Head of caudate nucleus (tissue), 42 donors: Measurements from ENCODE around the gene CHD6.

ENCODE experiments used
- DNase-seq, 42 donors: peaks; one replicate each; pipeline versions ENCODE4 v3.0.0 to v3.0.0-alpha.2; 2020 to 2021; ENCODE audit warnings: mixed read lengths in 7 of 42
- intact Hi-C: fragments of 100-400 bp; cut with DNase I; formaldehyde crosslinking; loops from one replicate; pipeline ENCODE4 v1.15.0; 2022

CHD6 gene

DNA sequence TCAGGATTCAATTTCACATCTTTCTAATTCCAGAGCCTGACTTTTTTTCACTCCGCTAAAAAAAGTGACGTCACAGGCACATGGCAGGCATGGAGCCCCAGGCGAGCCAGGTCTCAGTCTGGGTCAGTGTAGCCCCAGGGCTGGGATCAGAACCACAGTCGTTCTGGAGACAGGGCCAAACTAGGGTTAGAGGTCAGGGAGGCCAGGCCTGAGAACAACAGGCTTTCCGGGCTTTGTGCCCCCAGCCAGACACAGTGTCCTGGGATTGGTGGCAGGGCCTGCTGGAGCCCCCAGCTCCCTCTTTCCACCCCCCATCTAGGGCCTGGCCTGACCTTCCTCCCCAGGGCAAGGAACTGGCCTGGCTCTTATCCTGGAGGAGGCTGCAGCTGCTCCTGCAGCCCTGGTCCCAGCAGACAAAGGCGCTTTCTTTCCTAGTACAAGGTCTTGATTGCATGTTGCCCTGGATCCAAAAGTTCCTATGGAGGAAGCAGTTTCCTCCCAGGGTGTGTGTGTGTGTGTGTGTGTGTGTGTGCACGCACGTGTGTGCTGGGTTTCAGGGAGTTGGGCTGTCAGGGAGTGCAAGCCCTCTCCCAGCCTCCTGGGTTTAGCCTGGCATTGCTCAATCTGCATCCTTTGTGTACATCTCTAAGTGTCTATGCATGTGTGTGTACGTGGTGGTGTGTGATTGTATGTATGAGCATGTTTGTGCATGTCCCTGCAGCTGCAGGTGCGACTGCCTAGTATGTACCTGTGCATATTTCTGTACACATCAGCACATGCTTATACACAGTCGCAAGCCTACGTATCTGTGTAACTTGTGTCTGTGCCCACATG is 225.1 kb downstream of the CHD6 start:
- DNase-seq: peak in 39 of 42 donors; percentile 12 to 78 (median 56)
- intact Hi-C loops: no loop called here

DNA sequence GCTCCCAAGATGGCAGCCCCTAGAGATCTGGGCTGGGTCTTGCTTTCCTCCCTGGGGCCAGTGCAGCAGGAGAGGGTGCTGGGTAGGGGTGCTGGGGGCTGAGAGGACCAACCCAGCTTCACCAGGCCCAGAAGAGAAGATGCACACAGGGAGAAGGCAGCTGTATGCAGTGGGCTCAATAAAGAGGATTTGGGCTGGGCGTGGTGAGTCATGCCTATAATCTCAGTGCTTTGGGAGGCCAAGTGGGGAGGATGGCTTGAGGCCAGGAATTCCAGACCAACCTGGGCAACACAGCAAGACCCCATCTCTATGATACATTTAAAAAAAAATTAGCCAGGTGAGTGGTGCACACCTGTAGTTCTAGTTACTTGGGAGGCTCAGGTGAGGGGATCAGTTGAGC is 225.9 kb downstream of the CHD6 start:
- intact Hi-C loops: no loop called here
- no peak for DNase-seq

DNA sequence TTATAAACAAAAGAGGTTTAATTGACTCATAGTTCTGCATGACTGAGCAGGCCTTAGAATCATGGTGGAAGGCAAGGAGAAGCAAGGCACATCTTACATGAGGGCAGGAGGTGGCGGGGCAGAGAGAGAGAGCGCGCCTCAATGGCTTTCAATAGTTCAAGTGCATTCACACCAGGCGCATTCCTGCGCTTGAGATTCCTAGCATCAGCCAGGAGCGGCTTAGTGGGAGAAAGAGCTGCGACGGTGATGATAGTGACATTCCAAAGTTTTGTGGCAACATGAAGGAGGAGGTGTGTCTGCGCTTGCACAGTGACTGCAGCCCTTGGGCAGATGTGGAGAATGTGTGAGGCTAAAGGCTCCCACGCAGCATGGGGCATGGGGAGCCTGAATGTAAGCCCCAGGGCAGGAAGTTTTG is 226.6 kb downstream of the CHD6 start:
- no peak for DNase-seq

DNA sequence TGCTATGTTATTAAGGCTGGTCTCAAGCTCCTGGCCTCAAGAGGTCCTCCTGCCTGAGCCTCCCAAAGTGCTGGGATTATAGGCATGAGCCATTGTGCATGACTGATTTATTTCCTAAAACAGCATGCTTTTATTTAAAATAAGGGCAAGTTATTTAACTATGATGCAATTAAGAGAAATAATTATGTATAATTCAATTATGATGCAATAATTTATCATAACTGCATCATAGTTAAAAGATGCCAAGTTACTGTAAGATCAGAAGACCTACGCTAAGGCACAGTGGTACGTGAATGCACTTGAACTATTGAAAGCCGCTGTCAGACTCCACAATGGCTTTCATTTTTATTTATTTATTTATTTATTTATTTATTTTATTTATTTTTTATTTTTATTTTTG is 227.3 kb downstream of the CHD6 start:
- no peak for DNase-seq
- intact Hi-C loops: no loop called here

More for the DNA sequence above, 226.6 kb downstream of the CHD6 start:
- intact Hi-C loops: no loop called here

DNA sequence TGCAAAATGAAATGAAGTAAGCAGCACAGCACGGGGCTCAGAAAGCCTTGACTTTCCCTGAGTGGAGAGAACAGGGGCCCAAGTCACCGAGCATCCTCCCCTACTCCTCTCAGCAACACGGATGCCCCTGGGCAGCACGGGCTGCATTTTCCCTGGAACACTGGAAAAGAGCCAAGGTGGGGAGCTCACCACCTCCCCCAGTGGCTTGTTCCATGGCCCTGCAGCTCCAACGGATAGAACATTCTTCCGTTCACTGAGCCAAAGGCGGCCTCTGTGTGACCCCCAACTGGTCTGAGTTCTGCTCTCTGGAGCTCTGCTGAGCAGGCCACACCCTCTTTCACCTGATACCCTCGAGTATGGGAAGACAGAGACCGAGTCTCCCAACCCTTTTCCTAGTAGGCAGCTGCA is 230.7 kb downstream of the CHD6 start:
- intact Hi-C loops: no loop called here
- DNase-seq: no peak

DNA sequence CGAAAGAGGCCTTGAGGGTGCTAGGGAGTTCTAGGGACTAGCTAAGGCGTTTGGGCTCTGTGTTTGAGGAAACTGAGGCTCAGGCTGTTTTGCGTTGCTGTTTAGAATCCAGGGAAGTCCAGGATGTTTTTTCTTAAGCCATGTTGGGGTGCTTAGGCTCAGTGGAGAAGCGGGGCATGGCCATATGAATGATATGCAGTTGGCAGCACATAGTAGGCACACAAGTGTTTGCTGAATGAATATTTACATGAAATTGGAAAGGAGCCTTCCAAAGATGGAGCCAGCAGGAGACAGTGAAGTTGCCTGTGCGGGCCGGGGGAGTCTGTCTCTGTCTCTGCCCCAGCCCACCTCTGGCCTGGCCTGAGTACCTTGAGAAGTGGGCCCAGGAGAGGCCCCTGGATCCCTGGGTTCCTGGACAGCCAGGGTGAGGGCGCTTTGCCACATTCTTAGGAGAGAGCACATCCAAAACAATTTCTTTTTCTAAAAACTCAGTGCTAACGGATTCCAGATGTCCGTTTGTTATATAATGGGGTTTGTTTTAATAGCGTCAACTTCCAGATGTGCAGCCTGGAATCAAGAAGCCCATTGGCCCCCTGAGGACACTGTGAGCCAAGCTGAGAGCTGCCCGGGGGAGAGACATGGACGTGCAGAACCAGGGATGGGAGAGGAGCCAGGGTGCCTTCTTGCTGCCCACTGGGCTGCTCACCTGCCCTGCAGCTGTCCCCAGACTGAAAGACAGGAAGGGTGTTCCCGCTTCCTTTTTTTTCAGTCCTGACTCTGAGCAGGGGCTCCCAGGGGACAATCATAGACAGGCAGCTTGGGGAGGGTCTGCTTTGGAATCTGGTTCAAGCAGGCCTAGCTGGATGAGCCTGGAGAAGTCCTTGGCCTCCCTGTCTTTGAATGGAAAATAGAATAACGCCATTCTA is 231.4 kb downstream of the CHD6 start:
- intact Hi-C loops: no loop called here
- DNase-seq: no peak

DNA sequence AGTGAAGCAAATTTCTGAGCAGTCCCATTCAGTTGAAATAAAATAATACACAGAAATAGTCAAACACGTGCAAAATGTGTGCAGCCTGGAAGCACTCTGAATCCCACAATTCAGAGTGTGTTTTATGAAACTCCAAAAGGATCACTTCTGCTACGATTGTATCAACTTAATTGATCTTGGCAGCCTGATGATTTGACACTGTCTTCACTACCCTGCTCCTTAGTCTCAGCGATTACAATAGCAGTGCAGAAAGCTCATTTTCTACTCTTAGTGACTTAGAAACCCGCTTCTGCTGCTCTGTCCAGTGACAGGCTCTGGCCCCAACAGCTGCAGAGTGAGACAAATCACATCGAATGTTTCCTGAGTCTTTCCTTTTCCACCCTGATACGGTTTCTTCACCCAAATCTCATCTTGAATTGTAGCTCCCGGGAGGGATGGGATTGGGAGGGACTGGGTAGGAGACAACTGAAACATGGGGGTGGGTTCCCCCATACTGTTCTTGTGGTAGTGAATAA is 235.3 kb downstream of the CHD6 start:
- intact Hi-C loops: no loop called here
- no peak for DNase-seq

DNA sequence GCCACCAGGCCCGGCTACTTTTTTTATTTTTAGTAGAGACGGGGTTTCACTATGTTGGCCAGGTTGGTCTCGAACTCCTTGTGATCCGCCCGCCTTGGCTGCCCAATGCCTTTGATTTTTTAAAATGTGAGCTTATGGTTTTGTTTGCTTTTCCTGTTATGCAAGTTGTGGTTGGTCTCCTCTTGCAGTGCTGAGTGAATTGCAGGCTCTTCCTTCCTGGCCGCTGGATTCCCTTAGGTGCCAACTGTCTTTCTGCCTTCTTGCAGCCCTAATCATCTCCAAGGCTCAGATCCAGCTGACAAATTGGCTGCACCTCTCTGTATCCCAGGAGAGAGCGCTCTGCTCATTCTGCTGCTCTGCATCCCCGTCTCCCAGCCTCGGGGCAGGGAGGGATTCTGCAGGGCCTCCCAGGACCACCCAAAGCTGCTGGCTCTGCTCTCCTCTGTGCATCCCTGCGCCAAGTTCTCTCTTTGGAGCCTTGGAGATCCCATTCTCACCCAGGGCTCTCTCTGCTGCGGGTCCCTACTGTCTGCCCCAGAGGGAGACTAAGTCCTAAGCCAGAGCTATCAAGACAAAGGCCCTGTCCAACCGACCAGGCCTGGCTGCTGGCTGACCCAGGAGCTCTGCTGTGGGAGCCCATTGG is 237.5 kb downstream of the CHD6 start:
- intact Hi-C loops: no loop called here
- DNase-seq: no peak

DNA sequence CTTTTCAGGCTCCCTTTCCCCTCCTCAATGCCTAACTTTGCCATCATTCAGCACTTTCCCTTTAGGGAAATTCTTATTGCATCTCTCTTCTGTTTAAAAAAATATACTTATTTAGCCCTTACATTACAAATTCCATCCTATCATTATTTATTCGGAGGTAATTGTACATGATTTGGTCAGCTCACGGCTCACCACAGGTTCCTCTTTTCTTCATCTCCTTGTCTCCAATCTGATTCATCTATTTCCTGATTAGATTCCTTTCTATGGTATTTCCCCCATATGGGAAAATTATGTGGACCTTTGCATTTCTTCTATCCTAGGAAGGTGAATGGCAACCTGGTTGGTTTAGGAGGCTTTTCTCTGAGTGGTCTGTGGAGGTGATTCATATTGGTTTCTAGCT is 238.6 kb downstream of the CHD6 start:
- no peak for DNase-seq
- intact Hi-C loops: no loop called here

DNA sequence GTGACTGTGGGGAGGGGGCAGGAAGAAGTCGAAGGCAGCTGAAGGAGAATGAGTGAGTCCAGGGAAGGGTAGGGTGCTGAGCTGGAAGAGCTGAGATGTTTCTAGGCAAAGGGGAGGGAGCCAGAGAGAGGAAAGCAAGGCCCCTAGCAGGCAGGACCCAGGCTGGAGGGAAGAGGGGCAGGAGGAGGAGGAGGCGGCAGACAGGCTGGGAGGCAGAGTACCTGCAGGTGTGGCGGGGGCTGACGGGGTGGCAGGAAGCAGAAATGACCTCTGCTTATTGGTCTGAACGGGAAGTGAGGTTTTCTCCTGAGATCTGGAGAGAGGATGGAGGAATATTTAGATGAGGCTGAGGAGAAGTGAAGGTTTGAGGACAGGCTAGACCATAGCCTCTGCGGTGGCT is 240.9 kb downstream of the CHD6 start:
- no peak for DNase-seq

DNA sequence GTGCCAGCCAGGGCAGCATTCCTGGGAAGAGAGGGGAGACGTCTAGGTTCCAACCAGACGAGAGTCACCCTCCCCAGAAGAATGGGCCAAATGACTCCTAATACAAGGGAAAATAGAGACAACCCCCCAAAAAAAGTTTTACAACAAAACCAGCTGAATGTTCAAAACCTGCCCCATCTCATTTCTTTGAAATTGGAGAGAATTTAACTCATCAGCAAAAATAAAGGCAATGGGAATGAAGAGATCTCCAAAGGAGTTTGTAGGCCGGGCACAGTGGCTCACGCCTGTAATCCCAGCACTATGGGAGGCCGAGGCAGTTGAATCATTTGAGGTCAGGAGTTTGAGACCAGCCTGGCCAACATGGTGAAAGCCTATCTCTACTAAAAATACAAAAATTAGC is 241.8 kb downstream of the CHD6 start:
- no peak for DNase-seq
- intact Hi-C loops: no loop called here

More for the DNA sequence above, 240.9 kb downstream of the CHD6 start:
- intact Hi-C loops: no loop called here

DNA sequence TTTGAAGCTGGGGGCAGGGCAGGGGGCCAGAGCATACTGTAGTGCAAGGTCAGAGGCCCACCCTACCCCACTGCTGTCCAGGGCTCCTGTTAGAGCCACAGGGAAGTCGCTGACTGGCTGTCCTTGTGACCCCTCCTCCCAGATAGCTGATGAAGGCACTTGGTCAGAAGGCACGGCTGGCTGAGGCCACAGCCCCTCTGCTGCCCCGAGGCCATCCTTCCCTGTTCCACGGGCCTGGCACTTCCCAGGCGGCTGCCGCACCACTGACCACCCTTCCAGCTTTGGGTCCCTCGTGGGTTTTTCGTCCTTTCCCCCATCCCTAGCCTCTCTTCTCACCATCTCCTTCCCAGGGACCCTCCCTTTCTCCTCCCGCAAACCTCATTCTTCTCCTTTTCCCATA is 242.3 kb downstream of the CHD6 start:
- intact Hi-C loops: no loop called here
- DNase-seq: no peak

DNA sequence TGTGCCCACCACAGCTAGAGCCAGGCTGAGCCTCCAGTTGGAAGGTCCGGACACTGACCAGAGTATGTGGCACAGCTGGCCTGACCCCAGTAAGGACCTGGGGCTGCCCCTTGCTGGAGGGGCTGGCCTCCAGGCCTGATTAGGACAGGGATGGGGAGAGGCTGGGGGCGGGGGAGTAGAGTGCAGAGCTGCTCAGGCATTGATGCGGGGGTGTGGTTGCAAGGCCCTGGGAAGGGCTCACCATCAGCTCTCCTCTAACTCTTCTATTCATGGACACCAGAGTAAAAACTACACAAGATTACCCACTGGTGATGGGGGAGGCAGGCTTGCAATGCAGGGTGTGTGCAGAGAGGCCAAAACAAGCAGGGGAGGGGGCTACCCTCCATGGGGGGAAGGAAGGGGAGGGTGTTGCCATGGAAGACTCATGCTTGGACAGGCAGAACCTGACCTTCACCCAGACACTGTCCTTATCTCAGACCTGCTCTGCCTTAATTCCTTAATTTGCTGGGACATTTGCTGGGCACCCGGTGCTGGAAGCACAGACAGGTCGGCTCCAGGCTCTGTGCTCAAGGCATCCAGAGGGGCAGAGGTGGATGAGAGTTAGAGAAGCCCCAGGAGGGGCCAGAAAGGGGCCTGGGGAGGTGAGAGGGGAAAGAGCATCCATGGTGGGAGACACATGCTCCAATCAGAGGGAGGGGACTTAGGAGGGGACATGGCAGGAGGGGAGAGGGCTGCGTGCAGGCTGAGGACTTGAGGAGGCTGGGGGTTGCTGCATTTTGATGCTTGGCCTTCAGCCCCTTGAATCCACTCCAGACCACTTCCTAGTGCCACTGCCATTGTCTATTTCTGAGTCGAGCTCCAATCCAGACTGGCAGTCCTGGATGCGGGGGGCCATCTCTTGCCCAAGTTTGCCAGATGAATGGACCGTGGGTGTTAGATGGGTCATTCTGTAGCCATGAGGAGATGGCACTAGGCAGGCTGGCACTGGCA is 244.0 kb downstream of the CHD6 start:
- intact Hi-C loops: no loop called here
- no peak for DNase-seq

DNA sequence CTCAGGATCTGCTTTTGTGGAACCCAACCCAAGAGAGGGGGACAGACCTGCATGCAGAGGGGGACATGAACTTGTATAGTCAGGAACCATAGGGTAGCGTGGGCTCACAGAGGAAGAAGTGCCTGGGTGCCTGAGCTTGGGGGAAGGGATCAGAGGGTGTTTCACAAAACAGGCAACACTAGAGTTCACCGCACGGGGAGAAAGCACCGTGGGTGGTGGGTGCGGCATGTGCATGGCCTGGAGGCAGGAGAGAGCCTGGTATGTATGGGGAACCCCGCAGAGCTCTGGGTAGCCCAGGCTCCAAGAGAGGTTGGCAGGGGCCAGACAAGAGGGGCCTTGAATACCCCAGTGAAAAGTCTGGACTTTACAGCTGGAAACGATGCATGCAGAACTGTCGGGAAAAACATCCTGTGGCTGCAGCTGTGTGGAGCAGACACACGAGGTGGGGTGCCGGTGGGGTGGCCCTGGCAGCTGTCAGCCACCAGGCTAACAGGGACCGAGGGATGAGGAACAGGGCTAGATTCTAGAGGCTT is 244.9 kb downstream of the CHD6 start:
- no peak for DNase-seq
- intact Hi-C loops: no loop called here

DNA sequence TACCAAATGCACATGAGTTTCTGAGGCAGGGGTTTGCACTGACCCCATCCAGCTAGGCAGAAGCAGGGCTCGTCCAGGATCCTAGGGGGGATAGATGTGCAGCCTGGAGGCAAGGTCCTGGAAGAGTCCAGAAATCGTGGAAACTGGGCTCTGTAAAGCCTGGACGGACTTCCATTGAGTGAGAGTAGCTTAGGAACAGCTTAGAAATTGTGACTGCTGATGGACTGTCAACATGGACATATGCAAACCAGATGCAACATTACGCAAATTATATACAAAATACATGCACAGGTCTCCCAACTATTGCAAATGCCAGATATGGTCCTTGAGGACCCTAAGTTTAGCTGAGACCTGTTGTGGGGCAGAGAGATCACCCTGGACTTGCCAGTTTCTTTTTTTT is 246.8 kb downstream of the CHD6 start:
- no peak for DNase-seq
- intact Hi-C loops: no loop called here

DNA sequence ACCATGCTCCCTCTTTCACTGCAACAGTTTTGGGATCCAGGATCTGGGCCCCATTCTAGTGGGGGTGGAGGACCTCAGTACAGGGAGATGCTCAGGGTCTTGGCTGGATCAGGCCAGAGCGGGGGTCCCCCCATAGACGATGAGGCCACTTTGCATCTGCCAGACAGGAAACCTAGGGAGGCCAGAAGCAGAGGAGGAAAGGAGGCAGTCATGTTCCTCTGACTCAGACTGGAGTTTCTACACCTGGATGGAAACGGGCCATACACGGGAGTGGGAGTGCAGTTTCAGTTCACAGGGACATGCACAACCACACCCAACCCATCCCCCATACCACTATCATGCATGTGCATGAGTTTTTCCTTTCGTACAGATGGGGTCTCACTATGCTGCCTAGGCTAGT is 248.0 kb downstream of the CHD6 start:
- intact Hi-C loops: no loop called here
- no peak for DNase-seq

DNA sequence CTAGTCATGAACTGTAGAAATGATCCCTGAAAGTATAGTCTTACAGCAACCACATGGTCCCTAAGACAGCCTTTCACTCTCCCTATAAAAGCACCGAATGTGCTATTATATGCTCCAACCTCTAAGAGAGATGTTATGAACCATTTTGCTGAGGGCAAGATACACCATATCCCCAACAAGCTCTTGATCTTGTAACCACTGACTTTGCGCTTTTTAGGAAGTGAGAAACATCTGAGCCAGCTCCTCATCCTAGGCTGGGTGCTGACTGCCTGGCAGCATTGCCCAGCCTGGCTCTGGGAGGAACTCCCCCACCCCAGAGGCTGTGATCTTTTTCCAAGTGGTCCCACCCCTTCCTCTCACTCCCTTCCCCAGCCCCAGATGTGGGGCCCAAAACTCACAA is 248.5 kb downstream of the CHD6 start:
- DNase-seq: no peak
- intact Hi-C loops: no loop called here

DNA sequence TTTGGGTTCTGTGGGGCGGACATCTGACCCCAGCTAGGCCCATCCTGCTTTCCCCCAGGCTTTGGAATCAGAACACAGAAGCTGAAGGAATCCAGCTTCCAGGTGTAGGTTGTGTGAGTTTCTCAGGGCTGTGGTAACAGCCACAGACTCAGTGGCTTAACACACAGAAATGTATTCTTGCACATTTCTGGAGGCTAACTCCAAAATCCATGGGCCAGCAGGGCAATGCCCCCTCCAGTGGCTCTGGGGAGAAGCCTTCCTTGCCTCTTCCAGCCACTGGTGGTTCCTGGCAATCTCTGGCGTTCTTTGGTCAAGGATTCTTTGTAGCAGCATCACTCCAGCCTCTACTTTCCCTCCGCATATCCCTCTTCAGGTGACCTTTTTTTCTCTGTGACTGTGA is 250.2 kb downstream of the CHD6 start:
- intact Hi-C loops: no loop called here
- DNase-seq: no peak
